ENCODE results near the gene ADGRG6.
A peak's percentile ranks its signal among the peaks of the same experiment; 100 is the strongest.

ADGRG6 gene

DNA sequence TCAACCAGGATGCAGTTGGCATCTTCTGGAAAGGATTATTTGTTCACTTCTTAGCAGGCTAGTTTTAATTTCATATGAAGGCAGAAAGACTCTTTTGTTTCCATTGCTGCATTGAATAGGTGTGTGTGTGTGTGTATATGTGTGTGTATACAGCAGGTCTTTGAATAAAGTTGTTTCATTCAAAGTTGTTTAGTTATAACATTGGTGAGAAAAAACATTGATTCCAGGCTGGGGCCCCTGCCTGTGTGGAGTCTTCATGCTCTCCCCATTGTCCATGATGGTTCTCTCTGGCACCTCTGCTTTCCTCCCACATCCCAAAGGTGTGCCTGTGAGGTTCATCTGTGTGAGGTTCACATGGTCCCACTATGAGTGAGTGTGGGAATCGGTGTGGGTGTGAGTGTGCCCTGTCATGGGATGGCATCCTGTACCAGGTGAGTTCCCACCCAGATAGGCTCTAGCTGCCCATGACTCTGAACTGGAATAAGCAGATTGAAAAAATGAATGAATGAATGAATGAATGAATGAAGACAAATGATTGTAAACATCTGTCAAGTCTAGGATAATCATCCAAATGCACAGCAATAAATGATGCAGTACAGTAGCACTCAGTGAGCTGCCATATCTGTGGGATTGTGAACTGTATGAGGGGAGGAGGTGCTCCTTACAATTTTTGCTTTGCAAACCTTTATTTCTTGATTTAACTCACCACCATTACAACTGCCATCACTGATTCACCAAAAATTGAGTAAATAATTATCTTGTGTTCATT, 156.0 kb downstream of the ADGRG6 start:
- no peak overlapping the region for H3K4me3 ChIP-seq (replicated peaks; ENCODE audit: low read depth, low read length)
- DNase-seq (ENCODE audit: low read depth), result no peak
- TF ChIP-seq, protein P1, sequence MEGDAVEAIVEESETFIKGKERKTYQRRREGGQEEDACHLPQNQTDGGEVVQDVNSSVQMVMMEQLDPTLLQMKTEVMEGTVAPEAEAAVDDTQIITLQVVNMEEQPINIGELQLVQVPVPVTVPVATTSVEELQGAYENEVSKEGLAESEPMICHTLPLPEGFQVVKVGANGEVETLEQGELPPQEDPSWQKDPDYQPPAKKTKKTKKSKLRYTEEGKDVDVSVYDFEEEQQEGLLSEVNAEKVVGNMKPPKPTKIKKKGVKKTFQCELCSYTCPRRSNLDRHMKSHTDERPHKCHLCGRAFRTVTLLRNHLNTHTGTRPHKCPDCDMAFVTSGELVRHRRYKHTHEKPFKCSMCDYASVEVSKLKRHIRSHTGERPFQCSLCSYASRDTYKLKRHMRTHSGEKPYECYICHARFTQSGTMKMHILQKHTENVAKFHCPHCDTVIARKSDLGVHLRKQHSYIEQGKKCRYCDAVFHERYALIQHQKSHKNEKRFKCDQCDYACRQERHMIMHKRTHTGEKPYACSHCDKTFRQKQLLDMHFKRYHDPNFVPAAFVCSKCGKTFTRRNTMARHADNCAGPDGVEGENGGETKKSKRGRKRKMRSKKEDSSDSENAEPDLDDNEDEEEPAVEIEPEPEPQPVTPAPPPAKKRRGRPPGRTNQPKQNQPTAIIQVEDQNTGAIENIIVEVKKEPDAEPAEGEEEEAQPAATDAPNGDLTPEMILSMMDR (IDR thresholded peaks at IDR 0.05; ENCODE audit: low read length, missing control alignments), result no peak

DNA sequence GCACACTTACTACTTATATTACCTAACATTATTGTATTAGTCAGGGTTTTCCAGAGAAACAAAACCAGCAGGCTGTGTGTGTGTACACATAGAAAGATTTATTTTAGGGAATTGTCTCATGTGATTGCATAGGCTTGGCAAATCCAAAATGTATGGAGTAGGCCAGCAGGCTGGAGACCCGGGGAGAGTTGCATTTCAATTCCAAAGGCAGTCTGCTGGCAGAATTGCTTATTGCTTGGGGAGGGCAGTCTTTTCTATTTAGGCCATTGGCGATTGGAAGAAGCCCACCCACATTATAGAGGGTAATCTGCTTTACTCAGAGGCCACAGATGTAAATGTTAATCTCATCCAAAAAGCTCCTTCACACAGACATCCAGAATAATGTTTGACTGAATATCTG, 157.0 kb downstream of the ADGRG6 start:
- TF ChIP-seq, protein P1 (IDR thresholded peaks at IDR 0.05; ENCODE audit: low read length, missing control alignments), result no peak
- no peak overlapping the region for H3K4me3 ChIP-seq (replicated peaks; ENCODE audit: low read depth, low read length)
- DNase-seq (ENCODE audit: low read depth), result no peak

DNA sequence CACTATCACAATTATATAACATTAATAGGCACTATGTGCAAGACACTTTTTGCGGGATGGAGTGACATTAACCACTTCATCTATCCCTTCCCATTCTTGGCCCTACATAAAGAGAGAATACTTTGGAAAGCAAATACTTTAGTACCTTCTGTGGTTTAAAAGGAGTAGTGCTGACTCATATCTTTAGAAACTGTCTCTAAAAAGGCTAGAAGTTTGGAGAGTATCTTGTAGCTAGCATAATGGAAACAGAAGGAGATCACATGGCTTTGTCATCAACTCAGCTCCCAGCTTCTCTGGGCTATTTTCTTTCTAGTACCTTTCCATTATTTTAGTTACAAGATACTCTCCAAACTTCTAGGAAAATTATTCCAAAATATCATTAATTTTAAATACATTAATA, 157.5 kb downstream of the ADGRG6 start:
- DNase-seq (ENCODE audit: low read depth), result peak; percentile 14
- TF ChIP-seq, protein P1 (IDR thresholded peaks at IDR 0.05; ENCODE audit: low read length, missing control alignments), result no peak
- H3K4me3 ChIP-seq (replicated peaks; ENCODE audit: low read depth, low read length), result no peak overlapping the region

DNA sequence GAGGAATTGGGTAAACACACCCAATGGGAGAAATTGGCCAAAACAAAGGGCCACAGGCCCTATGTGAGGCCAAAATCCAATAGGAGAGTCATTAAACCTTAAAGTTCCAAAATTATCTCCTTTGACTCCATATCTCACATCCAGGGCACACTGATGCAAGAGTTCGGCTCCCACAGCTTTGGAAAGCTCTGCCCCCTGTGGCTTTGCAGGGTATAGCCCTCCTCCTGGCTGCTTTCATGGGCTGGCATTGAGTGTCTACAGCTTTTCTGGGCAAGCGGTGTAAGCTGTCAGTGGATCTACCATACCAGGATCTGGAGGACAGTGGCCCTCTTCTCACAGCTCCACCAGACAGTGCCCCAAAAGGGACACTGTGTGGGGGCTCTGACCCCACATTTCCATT, 160.5 kb downstream of the ADGRG6 start:
- TF ChIP-seq, protein P1 (IDR thresholded peaks at IDR 0.05; ENCODE audit: low read length, missing control alignments), result peak; percentile 6
- no peak overlapping the region for H3K4me3 ChIP-seq (replicated peaks; ENCODE audit: low read depth, low read length)
- DNase-seq (ENCODE audit: low read depth), result no peak

DNA sequence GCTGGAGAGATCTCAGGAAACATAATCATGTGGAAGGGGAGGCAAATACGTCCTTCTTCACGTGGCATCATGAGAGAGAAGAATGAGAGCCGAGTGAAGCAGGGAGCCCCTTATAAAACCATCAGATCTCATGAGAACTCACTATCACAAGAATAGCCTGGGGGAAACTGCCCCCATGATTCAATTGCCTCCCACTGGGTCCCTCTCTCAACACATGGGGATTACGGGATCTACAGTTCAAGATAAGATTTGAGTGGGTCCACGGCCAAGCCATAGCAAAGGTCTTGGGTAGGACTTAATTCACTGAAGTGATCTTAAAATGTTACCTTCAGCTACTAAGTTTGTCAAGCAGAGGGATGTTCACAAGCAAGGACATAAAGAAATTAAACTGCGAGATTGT, 162.2 kb downstream of the ADGRG6 start:
- TF ChIP-seq, protein P1 (IDR thresholded peaks at IDR 0.05; ENCODE audit: low read length, missing control alignments), result no peak
- no peak overlapping the region for H3K4me3 ChIP-seq (replicated peaks; ENCODE audit: low read depth, low read length)
- DNase-seq (ENCODE audit: low read depth), result no peak

DNA sequence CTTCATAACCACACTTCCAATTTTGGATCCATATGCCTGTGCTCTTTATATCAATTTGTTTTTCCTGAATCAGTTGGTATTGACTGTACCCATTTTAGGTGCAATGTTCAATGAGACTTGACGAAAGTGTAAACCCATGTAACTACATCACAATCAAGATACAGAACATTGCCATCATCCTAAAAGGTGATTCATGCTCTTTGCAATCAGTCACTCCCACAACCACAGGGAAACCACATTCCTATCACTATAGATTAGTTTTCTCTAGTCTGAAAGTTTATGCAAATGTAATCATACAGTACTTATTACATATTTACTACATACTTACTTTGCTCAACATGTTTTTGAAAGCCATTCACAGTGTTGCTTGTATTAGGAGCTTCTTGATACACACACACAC, 167.4 kb downstream of the ADGRG6 start:
- DNase-seq (ENCODE audit: low read depth), result no peak
- no peak overlapping the region for H3K4me3 ChIP-seq (replicated peaks; ENCODE audit: low read depth, low read length)
- TF ChIP-seq, protein P1 (IDR thresholded peaks at IDR 0.05; ENCODE audit: low read length, missing control alignments), result no peak

DNA sequence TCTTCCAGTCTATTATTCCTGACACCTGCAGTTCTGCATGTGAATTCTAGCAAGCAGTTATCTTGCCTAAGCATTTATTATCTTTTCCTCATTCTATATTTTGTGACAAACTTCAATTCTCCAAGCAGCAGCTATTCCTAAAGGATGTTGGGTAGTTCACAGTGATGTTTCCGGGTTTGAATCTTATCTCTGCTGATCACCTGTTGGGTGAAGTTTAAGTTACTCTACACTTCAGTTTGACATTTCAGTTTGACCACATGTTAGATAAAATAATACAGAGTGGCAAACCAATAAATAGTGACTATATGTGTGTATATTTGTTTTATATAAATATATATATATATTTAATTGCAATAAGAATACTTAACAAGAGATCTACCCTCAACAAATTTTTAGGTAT, 168.6 kb downstream of the ADGRG6 start:
- no peak overlapping the region for H3K4me3 ChIP-seq (replicated peaks; ENCODE audit: low read depth, low read length)
- TF ChIP-seq, protein P1 (IDR thresholded peaks at IDR 0.05; ENCODE audit: low read length, missing control alignments), result no peak
- DNase-seq (ENCODE audit: low read depth), result no peak

Data from fibroblast of pulmonary artery (primary cell).